Prostate gland (tissue), 2 donors: ENCODE results near the gene USP51.

Experiments
- POLR2AphosphoS5 ChIP-seq: sonication (generic); formaldehyde crosslinking; IDR thresholded peaks from one replicate; pipeline ENCODE4 v1.6.1; 2017; ENCODE audit warnings: antibody characterized with exemption
- TF ChIP-seq, protein P1 (sequence below), 4 experiments: fragments of 200-600 bp in 2 of 4; fragments of 450-650 bp in 2 of 4; sonication (generic) in 2 of 4; IDR thresholded peaks; 1 replicate in 3 of 4; 2 replicates in 1 of 4; pipeline ENCODE4 v1.5.1; 2016 to 2019; ENCODE audit warnings: antibody characterized with exemption in 4 of 4, mild to moderate bottlenecking in 2 of 4, moderate library complexity in 2 of 4

- no peak for TF ChIP-seq POLR2AphosphoS5
- TF ChIP-seq, protein P1, sequence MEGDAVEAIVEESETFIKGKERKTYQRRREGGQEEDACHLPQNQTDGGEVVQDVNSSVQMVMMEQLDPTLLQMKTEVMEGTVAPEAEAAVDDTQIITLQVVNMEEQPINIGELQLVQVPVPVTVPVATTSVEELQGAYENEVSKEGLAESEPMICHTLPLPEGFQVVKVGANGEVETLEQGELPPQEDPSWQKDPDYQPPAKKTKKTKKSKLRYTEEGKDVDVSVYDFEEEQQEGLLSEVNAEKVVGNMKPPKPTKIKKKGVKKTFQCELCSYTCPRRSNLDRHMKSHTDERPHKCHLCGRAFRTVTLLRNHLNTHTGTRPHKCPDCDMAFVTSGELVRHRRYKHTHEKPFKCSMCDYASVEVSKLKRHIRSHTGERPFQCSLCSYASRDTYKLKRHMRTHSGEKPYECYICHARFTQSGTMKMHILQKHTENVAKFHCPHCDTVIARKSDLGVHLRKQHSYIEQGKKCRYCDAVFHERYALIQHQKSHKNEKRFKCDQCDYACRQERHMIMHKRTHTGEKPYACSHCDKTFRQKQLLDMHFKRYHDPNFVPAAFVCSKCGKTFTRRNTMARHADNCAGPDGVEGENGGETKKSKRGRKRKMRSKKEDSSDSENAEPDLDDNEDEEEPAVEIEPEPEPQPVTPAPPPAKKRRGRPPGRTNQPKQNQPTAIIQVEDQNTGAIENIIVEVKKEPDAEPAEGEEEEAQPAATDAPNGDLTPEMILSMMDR (IDR thresholded peaks at IDR 0.05): no peak
These were observed 38.5 kb downstream of the USP51 start for GRCh38 chrX:55451141-55451540.
